Spleen (tissue), 7 donors: ENCODE data around the gene MTMR6.

Experiments used
- POLR2AphosphoS5 ChIP-seq, 3 donors: sonication (generic); formaldehyde crosslinking; IDR thresholded peaks; one replicate each; pipeline ENCODE4 v1.5.1; 2017; ENCODE audit warnings: antibody characterized with exemption in 3 of 3
- TF ChIP-seq, protein P1 (sequence below), 11 experiments: fragments of 200-600 bp in 7 of 11; fragments of 450-650 bp in 4 of 11; sonication (generic) in 4 of 11; IDR thresholded peaks in 8 of 11; conservative IDR thresholded peaks in 3 of 11; 1 replicate in 7 of 11; 2 replicates in 4 of 11; pipeline versions ENCODE4 v1.4.0 to v1.8.0; 2016 to 2021; ENCODE audit warnings: antibody characterized with exemption in 11 of 11, inconsistent platforms in 4 of 11, mild to moderate bottlenecking in 1 of 11
- donor health status: DM: no; HTN: no; CAD: no; lungs with moderate emphysema.
- donor health status: DM: no; HTN: no; CAD: no.
- donor health status: DM: no; HTN: no; CAD: no.

DNA sequence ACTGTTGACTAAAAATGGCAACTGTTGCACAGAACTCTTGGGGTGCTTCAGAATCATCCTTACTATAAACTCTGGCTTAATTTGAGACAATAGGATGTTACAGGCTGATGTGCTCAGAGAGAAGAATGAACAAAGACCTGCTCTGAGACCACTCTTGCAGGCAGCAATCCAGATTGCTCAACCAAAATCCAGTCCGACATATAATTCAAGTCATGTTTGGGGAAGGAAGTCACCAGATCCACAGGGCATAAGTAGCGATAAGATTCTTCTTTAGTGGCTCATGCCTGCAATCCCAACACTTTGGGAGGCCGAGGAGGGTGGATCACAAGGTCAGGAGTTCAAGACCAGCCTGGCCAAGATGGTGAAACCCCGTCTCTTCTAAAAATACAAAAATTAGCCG lies 20.6 kb downstream of the MTMR6 start:
- TF ChIP-seq, protein P1, sequence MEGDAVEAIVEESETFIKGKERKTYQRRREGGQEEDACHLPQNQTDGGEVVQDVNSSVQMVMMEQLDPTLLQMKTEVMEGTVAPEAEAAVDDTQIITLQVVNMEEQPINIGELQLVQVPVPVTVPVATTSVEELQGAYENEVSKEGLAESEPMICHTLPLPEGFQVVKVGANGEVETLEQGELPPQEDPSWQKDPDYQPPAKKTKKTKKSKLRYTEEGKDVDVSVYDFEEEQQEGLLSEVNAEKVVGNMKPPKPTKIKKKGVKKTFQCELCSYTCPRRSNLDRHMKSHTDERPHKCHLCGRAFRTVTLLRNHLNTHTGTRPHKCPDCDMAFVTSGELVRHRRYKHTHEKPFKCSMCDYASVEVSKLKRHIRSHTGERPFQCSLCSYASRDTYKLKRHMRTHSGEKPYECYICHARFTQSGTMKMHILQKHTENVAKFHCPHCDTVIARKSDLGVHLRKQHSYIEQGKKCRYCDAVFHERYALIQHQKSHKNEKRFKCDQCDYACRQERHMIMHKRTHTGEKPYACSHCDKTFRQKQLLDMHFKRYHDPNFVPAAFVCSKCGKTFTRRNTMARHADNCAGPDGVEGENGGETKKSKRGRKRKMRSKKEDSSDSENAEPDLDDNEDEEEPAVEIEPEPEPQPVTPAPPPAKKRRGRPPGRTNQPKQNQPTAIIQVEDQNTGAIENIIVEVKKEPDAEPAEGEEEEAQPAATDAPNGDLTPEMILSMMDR (IDR thresholded peaks at IDR 0.05 in 8 of 11, conservative IDR thresholded peaks at IDR 0.05 in 3 of 11): no peak
- TF ChIP-seq POLR2AphosphoS5 (IDR thresholded peaks at IDR 0.05): no peak
